AG08395 (cell line): ENCODE data around the gene ADA.
A peak's percentile ranks its signal among the peaks of the same experiment; 100 is the strongest.

Source experiments
- DNase-seq: peaks from one replicate; pipeline ENCODE4 v3.0.0; 2012; ENCODE audit warnings: mixed read lengths, low spot score

Gene ADA

DNA sequence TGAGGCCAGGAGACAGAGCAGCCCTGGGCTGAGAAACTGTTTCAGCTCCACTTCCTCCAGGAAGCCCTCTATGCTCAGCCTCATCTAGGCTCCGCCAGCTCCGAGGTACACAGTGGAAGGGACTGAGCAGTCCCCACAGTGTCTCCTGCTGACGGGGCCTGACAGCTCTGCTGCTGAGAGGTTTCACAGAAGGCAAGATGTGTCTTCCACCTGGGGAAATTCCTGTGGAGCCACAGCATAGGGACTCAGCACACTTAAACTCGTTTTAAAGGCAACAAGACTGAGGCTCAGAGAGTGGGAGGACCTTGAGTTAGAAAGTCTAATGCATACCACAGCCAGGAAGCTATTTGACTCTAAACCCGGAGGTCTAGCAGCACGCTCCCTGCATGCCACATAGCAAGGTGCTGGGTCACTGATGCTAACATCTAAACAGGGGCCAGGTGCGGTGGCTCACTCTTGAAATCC is 6.8 kb downstream of the ADA start:
- no peak for DNase-seq

DNA sequence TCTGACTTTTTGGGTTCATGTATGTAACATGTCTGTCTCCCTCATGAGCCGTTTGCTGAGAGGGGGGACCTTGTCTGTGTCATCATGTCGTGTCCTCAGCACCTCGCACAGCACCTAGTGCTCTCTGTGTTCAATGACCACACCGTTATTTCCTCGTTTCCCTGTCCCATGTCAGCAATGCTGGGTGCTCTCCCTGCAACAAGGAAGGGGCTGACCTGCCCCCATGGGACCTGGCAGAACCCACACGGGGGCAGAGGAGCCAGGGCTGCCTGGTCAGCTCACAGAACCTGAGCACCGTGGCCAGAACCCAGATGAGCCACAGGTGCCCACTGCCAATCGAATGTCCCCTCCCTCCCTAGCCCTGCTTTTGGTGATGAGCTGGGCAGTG is 7.3 kb downstream of the ADA start:
- no peak for DNase-seq

DNA sequence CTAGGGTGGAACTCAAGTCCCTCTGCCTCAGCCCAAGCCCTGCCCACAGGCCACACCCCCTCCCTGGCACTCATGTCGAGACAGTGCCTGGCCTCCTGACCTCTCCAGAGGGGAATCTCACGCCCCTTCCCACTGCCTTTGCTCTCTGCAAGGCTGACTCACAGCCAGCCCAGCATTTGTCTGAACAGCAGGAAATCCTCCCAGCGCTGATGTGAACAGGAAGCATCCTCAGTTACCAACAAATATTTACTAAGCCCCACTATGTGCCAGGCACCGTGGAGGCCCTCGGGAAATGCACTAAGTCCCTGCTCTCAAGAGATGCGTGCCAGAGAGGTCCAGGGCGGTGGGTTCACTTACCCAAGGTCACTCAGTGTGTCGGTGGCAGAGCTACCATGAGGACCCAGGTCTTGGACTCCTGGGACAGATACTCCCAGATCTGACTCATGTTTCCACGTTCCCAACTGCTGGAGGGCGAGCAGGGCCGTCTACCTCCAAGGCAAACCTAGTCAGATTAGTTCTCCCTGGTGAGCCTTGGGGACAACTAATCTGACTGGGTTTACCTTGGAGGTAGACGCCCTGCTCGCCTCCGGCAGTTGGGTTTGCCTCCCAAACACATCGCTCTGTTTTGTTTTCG is 7.8 kb downstream of the ADA start:
- DNase-seq, result peak; percentile 64

DNA sequence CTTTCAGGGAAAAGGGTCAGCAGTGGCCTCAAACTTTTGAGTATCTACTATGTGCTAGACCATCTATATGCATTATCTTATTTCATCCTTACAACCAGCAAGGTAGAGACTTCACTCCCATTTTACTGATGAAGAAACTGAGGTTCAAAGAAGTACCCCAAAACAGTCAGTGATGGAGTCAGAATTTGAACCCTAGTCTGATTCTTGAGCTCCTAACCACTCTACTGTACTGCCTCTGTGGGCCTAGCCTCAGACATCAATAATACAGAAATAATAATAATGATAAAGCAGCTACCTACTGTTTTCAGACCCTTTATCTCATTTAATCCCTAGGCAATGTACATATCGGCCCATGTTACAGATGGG is 8.4 kb downstream of the ADA start:
- no peak for DNase-seq

DNA sequence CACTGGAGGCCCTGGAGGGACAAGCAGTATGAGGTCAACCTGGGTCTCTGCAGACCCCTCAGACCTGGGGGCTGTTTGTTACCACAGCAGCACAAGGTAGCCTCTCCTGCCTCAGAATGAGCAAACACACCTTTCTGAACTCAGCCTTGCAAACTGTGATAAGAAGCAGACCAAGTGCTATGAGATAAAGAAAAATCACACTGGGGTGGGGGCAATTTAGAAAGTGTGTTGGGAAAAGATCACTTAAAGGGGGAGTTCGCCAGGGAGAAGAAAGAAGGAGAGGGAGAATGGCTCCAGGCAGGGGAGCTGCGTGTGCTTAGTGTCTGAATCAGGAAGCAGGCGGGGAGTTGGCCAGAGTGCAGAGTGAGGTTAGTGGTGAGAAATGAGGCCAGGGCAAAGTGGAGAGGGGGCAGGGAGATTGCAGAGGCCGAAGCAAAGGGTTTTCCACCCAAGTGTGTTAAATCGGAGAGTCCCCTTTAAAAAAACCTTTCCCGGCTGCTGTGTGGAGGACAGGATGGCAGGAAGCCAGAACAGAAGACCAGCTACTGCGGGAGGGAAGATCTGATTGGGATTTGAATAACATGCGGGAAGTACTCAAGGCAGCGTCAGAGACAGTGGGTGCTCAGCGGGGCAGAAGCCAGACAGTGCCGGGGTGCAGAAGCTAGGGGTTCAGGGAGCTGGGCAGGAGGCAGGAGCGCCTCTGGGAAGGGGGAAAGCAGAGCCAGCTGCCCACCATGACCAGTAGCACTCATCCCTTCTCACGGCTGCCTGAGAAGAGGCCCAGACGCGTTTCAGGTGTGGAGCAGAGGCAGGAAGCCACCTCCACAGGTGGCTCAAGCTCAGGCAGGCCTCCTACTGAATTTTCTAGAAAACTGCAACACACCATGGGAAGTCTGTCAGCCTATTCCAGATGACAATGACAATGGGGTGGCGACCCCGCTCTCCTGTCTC is 9.0 kb downstream of the ADA start:
- DNase-seq, result peak; percentile 88

DNA sequence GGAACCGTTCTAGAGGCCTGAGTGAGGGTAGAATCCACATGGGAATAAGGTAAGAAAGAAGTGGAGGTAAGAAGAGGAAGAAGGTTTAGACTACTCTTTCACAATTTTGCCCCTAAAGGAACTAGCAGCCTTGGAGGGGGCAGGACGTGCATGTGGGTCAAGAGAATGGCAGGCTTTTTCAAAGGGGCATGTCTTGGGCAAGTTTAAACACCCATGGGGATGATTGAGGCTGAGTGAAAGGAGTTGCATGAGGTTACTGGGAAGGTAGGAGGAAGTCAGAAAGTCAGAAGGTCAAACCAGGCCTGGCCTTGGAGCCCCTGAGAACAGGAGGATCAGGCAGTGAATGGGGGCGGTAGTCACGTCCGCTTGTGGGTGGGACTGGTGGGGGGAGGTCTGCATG is 10.2 kb downstream of the ADA start:
- DNase-seq, result no peak

DNA sequence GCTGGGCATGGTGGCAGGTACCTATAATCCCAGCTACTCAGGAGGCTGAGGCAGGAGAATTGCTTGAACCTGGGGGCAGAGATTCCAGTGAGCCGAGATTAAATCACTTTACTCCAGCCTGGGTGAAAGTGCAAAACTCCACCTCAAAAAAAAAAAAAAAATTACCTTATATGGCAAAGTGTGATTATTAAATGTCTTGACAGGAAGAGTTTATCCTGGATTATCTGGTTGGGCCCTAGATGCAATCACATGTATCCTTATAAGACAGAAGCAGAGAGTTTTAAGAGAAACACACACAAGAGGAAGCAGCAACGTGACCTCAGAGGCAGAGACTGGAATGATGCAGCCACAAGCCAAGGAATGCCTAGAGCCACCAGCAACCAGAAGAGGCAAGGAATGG is 11.0 kb downstream of the ADA start:
- DNase-seq, result no peak

DNA sequence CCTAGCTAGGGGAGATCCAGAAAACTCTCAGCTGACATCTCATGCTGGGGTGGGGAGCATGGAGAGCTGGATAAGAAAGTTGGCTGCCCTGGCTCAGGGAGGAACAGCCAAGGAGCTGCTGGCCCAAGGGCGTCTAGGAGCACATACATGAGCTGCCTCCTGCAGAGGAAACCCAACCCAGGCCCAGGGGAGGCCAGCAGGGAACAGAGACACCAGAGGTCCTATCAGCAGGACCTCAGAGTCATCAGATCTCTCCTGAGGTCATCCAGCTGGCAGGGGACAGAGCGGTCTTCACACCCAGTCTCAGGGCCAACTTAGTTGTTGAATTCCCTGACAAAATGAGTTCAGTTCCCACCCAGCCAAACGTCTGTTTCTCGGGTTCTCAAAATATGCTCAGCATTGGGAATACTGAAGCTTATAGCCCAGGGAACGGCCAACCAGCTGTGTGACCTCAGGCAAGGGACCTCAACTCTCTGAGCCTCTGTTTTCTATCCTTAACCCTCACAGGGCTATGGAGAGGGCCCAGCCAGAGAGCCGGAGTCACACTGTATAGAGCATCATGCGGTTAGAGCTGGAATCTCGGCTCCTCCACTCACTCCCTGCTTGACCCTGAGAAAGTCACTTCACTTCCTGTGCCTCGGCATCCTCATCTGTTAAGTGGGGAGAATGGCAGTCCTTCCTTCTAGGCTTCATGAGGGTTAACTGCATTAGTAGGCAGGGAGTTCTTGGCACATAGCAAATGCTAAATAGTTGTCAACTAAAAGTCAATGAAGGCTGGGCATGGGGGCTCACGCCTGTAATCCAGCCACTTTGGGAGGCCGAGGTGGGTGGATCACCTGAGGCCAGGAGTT is 13.8 kb downstream of the ADA start:
- no peak for DNase-seq

DNA sequence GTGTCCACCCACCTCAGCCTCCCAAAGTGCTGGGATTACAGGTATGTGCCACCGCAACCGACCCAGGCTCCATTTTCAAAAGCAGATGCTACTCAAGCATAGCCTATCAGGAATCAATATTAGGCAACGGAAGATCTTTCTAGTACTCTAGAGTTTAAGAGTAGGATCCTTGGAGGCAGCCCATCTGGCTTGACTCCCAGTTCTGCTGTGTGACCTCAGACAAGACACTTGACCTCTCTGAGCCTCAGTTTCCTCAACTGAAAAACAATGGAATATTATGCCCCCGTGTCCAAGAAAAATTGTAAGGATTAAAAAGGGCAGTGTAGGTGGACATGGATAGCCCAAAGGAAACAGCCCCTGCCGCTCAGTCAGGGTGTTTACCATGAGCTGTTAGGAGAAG is 14.5 kb downstream of the ADA start:
- no peak for DNase-seq

DNA sequence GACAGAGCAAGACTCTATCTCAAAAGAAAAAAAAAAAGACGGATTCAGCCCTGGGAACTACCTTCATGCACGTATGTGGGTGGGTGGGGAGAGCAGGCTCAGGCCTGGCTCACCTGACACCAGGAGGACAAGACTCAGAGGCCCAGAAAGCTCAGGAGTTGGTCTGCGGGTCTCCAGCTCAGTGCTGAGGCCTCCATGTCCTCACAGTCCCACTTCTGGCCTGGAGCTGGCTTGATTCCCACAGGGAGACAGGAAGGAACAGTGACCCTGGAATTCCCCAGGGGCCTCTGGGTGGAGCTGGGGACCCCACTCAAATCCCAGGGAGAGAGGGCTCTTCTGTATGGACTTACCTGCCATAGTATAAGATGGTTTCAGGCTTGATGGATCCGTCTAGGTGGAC is 15.6 kb downstream of the ADA start:
- DNase-seq, result no peak

DNA sequence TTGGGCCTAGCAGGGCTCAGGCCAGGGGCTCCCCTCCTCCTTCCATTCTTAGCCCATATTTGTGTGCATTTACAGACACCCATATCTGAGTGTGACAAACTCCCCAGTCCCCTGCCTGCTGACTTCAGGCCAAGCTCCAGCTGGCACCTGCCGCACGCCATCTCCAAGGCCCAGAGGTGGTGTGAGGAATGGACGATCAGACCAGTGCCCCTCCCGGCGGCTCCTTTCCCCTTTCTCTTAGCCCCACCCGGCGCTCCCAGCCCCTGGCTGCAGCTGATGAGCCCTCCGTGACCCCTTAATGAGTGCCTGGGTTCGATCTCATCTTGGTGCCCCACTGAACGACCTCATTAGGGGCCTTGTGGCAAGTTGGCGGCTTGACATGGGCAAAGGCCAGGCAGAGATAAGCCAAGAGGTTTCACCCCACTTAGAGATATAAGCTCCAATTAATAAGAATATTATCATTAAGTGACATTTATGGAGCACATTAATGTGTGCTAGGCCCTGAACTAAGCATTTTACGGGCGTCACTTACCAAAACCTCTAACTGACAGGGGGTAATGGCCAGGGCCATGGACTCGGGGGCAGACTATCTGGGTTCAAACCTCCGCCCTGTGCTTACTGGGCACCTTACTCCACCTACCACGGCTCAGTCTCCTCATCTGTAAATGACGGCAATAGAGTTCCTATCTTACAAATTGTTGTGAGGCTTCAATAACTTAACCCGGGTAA is 17.5 kb downstream of the ADA start:
- DNase-seq, result no peak

DNA sequence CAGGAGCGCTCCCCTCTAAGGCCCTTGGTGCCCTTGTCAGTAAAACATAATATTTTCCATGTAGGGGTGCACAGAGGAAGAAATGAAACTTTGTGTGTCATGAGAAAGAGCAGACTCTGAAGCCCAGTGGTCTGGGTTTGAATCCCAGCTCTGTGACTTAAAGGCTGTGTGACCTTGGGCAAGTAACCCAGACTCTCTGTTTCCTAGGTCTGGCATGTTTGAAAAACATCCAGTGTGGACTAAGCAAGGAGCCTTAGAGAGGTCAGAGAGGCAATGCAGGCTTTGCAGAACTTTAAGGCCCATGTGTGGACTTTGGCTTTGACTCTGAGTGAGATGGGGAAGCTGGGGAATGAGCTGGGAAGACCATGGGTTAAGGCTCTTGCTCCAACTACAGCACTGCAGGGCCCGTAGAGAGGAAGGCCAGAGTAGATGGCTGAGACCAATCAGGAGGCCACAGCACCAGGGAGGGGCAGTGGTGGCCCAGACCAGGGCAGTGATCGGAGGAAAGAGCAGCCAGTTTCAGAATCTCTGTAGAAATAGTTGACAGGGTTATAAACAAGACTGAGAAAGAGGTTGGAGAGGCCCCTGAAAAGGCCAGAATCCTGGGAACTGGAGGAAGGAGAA is 18.2 kb downstream of the ADA start:
- no peak for DNase-seq

DNA sequence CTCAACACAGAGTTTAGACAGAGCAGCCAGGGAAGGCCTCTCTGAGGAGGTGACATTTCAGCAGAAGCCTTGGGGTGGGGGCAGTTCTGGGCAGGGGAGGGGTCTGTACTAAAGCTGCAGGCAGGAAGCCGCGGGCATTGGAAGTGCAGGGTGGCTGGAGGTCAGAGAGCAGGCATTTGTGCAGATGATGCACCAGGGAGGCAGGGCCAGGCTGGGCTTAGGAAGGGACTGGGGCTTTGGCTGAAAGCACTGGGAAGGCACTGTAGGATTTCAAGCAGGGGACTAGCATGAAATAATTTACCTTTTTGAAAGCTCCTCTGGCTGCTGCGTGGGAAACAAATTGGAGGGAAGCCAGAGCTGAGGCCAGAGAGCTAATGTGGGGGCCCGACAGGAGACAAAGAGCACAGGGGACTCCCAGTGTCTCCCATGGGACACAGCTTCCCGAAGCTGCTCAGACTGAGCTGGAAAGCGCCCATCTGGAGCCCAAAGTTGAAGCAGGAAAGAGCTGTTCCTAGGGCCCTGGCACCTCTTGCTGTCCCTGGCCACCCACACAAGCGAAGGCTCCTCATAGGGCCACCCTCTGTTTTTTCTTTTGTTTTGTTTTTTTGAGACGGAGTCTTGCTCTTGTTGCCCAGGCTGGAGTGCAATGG is 19.3 kb downstream of the ADA start:
- DNase-seq, result no peak

DNA sequence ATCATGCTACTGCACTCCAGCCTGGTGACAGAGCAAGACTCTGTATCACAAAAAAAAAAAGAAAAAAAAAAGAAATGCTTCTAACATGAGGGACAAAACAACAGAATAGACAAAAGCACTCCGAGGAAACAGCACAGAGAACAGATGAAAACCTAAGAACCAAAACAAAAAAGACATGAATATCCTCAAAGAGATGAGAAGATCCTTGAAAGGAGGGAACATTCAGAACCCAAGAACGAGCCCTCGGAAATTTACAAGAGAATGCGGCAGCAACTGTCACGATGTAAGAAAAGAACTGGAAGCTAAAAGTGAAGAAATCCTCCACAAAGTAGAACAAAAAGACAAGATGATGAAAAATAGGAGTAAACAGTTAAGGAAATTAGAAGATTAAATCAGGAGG is 21.2 kb downstream of the ADA start:
- no peak for DNase-seq

DNA sequence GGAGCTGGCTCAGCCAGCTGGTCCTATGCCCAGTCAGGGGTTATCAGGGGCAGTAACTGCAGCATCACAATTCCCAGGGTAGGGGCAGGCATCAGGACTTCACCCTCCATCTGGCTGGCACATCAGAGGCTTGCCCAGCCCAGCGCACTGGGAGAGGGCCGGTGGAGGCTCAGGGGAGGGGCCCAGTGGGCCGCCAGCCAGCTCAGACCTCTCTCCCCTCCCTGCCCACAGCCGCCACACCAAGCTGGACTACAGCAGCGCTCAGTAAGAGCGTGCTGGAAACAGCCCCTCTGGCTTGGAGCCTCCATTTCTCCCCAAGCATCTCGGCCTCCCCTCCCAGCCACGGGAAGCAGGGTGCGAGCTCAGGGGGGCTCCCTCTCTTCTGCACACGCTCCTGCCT is 22.0 kb downstream of the ADA start:
- DNase-seq, result no peak

DNA sequence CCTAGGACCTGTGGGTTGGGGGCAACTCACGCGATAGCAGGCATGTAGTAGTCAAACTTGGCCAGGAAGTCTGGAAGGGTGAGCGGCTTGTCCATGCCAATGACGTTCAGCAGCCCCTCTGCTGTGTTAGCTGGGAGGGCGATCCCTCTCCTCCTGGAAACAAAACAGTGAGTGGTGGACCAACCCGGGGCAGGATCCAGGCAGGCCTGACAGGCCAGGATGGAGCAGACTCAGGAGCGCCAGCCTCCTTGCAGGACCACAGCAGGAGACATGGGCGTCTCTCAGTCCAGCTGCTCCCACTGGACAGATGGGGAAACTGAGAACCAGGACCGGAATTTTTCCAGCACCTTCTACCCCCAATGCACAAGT is 22.5 kb downstream of the ADA start:
- no peak for DNase-seq

DNA sequence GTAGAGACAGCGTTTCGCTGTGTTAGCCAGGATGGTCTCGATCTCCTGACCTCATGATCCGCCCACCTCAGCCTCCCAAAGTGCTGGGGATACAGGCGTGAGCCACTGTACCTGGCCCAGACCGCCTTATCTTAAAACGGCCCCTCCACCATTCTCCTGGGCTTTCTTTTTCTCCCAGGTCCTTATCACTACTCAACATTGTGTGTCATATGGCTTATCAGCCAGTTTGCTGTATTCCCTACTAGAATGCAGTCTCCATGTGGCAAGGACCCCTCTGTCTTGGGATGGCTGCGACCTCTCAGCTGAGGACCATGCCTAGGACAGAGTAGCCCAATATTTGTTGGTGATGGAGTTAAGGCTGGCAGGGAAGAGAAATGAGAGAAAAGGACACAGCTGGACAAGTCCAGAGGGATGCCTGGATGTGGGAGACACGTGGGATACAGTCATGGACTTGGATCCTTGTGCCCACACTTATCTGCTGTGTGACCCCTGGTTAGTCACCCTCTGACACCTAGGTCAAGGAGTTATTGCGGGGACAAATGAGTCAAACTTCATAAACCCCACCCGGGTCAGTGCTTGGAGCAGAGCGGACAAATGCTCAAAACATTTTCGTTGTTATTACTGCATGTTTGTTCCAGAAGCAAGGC is 24.0 kb downstream of the ADA start:
- DNase-seq, result no peak

DNA sequence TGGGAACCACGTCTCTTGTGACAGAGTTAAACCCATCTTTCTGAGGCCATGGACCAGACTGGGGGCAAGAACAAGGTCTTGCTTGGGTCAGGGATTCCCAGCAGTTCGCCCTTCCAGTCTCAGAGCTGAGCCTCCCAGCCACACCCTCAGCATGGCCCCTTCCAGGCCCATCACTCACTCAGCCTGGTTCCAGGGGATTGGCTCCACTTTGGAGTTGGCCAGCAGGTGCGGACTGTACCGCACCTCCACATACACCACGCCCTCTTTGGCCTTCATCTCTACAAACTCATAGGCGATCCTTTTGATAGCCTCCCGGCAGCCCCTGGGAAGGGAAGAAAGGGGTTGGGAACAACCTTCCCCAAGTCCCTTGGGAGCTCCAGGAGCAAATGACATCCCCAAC is 25.2 kb downstream of the ADA start:
- DNase-seq, result no peak

DNA sequence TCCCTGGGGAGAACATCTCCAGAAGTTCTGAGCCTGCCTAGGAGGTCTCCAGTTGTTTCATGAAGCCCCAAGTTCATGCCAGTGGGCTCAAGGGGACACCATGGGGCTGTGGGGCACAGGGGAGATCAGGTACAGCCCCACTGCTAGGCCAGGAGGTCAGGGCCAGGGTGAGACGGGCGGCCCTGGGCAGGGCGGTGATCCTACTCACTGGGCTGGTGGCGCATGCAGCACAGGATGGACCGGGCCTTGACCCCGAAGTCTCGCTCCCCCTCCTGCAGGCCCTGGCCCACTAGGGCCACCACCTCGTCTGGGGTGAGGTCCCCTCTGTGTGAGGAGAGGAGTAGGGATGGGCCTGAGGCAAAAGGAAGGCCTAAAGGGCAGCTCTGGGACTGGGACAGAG is 26.1 kb downstream of the ADA start:
- DNase-seq, result no peak

DNA sequence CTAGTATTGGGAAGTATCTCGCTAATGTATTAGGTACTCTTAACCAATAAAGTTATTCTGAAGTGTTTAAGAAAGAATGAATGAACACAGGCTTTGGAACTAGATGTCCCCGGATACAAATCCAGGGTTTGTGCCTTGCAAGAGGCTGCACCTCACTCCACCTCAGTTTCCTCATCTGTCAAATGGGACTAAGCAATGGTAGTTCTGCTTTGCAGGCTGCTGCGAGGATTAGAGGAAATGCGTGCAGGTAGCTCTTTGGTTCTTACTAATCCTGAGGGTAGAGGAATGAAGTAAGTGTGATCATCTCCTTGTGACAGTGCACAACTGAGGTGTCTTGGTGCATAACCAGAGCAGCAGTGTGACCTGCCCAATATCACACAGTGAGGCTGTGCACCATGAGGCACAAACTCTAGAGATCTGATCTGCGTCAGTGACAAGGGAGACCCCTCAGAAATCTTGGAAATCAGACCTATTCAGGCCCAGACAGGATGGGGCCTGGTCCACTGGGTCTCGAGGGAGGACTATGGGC is 26.7 kb downstream of the ADA start:
- no peak for DNase-seq
